Kidney capillary endothelial cell (primary cell): Measurements from ENCODE around the gene COP1.
"Not testable (repeated sequence)": the region's sequence is repeated elsewhere in the genome, so short reads cannot be mapped to it uniquely, and the experiment has no call there.

Source experiments
- DNase-seq: peaks from one replicate; pipeline ENCODE4 v3.0.0-alpha.2; 2018; ENCODE audit warnings: low spot score

Gene COP1

DNA sequence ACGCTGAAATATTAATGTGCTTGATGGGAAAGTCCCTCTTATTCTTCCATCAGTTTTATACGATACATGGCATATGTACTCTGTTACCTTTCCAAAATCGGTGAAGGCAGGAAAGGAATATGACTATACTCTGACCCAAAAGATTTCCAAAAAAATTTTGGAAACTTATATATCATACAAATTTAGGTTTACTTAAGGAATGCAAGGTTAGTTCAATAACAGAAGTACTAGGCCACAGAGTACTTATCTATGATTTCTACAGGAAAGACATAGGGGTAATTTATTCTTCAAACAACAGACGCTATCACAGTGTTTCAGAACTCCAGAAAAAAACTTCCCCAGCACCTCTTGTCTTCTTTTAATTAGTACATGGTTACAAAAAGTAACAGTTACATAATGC, 84.8 kb downstream of the COP1 start:
- no peak for DNase-seq

DNA sequence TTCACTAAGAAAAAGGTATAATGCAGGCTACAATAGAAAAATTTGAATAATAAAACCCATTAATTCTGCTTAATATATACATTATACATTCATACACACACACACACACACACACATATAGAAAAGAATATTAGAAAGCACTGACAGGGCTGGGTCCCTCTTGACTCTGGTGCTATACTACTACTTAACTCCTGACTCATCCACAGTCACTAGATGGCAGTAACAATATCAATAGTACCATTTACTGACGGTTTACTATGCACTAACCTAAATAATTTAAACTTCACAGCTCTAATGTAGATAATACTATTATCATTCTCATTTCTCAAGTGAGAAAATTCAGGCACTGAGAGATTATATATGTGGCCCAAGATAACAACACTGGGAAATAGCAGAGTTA, 87.5 kb downstream of the COP1 start:
- peak; percentile 16 for DNase-seq

DNA sequence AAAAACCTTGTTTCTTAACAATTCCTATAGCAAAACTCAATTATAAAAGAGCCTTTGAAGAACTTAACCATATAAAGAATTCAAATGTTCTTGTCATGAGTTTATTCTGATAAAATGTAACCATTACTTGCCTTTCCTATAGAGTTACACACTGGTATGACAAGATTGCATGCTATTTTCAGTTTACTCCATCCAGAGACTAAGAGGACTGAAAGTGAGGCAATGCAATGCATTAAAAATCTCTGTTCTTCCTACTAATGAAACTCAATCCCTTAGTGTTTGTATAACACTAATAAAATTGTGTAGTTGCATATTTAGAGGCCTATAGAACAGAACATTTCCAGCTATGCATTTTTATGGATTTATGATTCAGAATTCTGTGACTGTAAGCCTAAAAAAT, 88.1 kb downstream of the COP1 start:
- no peak for DNase-seq

DNA sequence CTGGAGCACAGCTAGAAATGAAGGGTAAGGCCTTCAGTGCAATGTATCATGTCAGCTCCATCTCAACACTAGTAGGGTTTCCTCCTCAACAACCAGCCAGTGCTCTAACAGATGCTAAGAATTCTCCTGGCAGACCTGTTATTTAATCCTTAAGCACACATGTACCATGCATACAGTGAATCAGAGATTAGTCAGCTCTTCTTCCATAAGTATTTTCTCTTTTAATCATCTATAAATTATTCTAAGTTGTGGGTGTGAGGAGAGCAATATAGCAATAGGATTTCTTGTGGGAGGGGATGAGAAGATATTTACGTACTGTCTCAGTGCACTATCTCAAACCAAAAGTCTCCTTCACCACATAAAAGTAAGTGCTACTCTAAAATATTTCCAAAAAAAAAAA, 95.3 kb downstream of the COP1 start:
- DNase-seq, result no peak

DNA sequence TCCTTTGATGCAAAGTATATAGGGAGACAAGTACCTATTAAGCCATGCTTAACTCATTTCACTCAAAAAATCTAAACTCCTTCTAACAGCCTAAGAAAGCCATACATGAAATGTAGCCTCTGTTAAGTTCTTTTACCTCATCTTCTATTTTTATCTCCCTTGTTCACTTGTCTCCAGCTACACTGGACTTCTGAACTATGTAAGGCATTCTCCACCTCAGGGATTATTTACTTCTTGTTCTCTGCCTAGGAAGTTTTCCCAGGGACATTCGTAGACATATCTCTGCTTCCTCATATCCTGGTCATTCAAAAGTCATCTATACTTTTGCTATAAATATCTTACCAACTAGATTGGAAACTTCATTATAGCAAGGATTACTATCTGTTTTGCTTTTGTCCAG, 96.9 kb downstream of the COP1 start:
- DNase-seq, result no peak

DNA sequence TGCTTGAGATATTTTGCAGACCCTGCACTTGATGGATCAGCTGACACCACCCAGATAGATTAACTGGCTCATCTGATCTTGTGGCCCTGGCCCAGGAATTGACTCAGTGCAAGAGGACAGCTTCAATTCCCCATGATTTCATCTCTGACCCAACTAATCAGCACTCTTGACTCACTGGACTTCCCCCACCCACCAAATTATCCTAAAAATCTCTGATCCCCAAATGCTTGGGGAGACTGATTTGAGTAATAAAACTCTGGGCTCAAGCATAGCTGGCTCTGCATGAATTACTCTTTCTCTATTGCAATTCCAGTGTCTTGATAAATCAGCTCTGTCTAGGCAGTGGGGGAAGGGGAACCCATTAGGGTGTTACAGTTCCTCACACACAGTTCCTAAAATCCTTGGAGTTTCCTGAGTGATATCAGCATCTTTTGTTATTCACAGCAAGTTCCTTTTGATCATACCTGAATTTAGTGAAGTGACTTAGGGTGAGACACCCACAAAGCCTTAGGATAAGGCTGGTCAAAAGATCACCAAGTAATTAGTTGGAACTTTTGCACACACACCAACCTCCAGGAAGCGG, 104.2 kb downstream of the COP1 start:
- no peak for DNase-seq

DNA sequence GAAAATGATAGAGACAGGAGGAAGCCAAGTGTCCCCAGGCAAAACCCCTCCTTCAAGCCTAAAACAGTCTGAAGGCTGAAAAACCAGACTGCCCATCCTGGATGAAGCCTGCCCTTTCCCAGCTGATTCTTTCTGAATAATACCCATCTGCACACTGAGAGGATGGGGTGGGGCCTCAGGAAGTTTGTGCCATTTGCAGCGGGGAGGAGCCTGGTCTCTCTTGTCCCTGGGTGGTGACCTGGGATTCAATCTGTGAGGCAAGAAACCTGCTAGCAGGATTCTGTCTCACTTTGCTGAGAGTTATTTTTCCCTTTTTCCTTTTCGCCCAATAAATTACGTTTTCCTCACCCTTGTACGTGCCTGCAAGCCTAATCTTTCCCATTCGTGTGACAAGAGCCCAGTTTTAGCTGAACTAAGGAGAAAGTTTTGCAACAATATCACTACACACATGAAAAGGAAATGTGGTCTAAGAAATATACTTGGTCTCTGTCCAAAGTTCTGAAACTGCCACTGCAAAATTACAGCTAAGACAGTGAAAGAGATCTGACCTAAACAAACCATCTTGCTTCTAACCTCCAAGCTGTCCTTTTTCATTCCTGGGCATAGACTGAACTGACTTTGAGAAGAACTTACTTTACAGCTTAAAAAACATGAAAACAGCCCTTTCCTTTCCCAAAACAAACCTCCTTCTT, 105.0 kb downstream of the COP1 start:
- DNase-seq, result no peak

DNA sequence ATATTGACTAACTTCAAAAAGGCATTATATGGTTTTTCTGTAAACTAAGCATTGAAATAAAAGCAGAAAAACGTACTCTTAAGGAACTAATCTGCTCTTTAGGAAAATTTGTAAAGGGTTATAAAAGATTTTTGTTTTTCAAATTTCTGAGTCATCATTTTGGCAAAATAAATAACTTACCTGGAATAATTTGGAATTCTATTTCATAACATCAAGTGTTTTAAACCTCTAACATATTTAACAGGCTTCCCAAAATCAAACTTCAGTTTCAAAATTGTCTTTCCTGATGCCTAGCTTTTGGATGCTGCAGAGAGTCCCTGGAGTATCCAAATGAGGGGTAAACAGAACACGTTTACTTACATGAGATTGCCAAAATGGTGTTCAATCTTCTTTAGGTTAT, 108.5 kb downstream of the COP1 start:
- DNase-seq, result no peak

DNA sequence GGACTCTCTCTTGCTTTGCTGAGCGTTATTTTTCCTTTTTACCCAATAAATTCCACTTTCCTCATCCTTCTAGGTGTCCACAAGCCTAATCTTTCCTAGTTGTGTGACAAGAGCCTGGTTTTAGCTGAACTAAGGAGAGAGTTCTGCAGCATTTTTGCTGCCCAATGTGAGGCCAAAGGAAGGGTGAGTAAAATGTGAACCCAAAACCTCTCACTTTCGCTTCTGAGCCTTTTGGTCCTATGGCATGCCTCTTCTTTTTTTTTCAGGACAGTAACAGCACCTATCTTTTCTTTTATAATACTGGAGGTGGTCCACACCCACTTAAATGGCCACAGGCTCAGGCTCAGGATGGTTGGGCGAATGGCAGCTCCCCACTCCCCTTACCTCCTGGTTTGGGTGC, 111.1 kb downstream of the COP1 start:
- DNase-seq, result no peak

DNA sequence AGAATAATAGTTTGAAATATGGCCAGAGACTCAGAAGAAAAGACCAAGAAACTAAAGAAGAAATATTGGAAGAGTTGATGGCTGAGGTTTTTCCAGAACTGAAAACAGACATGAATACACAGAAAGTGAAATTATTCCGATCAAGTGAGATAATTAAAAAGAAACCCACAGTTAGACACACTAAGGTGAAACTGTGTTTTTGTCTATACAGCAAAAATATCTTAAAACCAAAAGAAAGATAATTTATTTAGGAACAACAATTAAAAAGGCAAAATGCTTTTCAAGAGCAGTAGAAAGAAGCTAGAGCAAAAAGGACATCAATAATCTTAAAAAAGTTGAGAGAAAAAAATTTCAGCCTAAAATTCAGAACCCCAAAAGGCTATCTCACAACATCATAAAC, 116.3 kb downstream of the COP1 start:
- DNase-seq, result no peak

DNA sequence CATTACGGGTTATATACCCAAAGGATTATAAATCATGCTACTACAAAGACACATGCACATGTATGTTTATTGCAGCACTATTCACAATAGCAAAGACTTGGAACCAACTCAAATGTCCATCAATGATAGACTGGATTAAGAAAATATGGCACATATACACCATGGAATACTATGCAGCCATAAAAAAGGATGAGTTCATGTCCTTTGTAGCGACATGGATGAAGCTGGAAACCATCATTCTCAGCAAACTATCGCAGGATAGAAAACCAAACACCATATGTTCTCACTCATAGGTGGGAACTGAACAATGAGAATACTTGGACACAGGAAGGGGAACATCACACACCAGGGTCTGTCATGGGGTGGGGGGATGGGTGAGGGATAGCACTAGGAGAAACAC, 119.3 kb downstream of the COP1 start:
- DNase-seq, result not testable (repeated sequence)

DNA sequence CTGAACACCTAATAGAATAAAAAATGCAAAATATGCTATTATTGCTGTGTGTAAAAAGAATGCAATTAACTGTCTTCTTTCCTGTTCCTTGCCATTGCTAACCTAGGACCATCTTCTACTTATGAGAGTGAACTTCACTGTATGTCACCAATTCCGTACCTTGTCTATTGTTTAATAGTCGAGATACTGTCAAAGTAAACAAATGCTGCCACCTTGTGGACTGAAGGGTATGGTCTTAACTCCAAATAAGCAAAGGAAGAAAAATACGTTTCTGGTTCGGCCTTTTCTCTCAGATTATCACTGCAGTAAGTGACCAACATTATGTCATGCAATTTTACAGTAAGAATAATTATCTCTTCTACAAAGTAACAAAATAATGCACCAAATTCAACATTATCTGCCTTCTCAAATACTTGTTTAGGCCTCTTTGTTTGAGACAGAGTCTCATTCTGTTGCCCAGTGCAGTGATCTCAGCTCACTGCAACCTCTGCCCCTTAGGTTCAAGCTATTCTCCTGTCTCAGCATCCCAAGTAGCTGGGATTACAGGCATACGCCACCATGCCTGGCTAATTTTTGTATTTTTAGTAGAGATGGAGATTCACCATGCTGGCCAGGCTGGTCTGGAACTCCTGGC, 133.4 kb downstream of the COP1 start:
- DNase-seq, result peak; percentile 57

DNA sequence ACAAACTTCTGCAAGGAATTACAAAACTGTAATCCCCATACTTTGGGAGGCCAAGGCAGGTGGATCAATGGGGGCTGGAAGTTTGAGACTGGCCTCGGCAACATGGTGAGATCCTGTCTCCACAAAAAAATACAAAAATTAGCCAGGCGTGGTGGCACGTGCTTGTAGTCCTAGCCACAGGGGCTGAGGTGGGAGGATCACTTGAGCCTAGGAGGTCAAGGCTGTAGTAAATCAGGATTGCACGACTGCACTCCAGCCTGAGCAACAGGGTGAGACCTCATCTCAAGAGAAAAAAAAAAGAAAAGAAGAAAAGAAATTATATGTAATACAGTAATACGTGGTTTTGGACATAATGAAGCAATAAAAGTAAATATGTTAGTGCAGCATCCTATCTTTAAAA, 138.2 kb downstream of the COP1 start:
- DNase-seq, result no peak

DNA sequence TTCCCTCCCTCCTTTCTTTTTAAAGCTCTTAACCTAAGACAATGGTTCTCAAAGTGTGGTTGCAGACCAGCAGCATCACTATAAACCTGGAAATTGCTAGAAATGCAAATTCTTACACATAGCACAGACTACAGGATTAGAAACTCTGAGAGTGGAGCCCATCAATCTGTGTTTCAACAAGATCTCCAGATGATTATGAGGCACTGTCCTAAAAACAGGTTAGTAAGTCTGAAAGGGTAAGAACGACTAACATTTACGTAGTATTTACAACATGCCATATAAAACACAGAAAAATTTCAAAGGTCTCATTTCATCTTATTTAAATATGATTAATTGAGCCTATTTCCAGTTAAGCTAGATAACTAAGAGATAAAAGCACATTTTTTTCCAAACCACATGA, 138.8 kb downstream of the COP1 start:
- no peak for DNase-seq

DNA sequence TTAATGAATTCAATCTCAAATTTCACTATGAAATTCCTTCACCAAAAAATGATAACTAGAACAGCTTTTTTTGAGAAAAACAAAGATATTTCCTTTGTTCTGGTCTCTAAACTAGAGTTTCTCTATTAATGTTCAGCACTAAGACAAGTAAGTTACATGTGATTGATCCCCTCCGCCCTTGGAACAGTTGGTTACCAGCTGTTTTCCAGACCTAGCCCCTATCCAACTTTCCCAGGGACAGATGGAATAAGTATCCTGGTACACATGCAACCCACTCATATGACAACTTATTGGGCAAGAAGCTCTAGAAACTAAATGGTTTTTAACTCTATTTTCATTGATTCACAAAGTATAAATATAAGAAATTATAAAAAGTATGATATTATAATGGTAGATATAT, 140.4 kb downstream of the COP1 start:
- DNase-seq, result no peak

DNA sequence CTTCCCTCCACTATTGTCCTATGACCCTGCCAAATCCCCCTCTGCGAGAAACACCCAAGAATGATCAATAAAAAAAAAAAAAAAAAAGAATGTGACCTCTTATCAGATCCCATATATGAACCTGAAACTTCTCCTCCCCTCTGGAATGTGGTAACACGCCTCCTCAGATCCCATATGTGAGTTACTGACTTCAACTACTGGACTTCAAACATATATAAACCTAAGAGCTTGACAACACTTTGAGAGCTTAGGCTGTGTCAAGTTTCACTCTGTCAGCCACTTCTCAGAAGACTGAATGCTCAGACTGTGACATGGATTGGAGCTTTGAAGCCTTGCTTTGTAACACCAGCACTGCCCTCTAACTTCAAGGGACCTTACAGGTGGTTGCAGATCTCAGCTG, 148.4 kb downstream of the COP1 start:
- DNase-seq, result no peak

DNA sequence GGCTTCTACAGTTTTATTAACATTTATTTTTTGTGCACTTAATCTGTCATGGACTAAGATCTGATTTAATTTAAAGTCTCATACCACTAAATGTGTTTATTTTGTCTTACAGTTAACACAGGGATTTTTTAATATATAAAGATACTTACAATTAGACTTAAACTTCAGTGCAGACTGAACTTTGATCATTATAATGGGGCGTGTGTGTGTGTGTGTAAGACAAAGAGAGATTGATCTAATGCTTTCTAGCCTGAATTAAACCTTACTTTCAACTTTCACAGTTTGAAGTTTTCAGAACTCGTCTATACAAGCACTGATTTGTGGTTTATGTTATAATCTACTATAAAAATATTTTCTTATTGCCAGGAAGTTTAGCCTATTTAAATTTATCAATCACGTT, 150.8 kb downstream of the COP1 start:
- DNase-seq, result no peak

DNA sequence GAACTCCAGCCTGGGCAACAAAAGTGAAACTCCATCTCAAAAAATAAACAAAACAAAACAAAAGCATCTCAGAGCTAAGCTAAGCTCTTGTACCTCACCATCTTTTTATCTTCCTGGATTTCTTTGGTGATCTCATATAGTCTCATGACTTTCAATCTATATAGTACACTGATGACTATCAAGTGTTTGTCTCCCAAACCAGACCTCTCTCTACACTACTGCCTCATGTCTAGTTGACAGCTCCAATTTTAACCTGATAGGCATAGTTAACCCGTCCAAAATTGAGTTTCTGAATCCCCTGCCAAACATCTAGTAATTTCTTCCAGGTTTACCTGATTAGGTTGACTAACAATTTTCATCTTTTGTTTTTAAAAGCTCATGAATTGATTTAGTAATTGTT, 151.7 kb downstream of the COP1 start:
- DNase-seq, result no peak

DNA sequence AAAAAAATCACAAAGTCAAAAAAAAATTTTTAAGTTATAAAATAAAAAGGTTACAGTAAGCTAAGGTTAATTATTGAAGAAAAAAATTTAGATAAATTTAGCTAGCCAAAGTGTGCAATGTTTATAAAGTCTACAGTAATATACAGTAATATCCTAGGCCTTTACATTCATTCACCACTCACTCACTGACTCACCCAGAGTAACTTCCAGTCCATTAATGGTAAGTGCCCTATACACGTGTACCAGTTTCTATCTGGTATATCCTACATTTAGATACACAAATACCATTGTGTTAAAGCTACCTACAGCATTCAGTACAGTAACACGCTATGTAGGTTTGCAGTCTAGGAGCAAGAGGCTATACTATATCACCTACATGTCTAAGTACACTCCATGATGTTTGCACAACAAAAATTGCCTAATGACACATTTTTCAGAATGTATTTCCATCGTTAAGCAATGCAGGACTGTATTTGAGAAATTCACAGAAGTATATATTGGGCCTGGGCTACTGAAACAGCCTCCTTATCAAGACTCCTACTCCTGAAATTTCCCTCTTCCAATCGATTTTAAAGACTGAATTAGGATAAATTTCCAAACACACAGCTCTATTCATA, 155.1 kb downstream of the COP1 start:
- DNase-seq, result no peak

DNA sequence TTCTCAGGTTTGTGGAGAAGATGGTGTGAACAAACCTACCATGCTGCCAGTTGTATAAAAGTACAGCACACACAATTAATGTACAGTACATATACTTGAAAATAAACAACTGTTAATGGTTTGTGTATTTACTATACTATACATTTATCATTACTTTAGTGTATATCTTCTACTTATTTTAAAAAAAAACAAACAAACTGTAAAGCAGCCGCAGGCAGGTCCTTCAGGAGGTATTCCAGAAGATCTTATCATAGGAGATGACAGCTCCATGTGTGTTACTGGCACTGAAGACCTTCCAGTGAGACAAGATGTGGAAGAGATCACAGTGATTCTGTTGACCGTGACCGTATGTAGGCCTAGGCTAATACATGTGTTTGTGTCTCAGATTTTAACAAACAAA, 155.7 kb downstream of the COP1 start:
- DNase-seq, result no peak

DNA sequence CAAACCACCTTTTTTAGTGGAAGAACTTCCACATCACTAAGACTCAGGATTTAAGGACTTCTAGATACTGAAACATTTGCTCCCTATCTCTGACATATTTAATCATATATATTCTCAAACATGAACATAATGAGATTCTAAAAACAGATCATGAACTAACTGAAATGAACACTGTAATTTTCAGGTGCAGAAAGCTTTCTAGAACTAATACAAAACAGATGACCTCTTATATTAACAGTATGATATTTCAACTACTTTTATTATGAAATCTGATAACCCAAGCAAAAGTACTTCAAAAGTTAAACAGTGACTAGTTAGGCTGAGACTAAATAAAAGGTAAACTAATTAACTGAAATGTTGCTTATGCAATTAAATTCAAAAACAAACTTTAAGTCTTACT, 157.5 kb downstream of the COP1 start:
- DNase-seq, result no peak

DNA sequence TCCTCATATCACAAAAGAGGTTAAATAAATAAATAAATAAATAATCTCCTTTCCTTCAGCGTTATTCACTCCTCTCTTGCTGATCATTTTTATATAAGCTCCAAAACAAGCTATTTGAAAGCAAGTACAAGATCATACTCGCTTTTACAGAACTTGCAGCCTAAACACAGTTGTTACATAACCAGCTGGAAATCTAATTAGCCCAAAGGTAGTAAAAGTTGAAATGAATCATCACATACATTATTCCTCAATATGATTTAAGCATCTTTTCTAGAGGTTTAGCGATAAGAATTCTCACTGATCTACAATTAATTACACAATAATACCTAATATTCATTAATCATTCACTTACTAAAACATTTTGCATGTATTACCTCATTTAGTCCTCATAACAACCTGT, 160.2 kb downstream of the COP1 start:
- DNase-seq, result no peak

DNA sequence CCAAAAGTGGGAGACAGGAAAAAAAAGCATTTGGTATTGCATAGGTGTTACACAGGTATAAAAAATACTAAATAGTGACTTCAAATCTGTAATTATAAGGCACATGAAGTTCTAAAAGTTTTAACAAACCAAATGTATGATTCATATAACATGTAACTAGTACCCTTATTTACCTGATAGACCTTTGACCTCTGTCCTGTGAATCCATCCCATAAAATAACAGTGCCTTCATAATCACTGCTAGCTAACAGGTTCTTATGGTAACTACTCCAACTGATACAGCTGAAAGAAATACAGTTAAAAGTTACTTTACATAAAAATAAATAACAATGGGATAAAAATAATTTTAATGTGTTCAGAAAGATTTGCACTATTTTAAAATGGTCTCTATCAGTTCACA, 163.5 kb downstream of the COP1 start:
- no peak for DNase-seq

DNA sequence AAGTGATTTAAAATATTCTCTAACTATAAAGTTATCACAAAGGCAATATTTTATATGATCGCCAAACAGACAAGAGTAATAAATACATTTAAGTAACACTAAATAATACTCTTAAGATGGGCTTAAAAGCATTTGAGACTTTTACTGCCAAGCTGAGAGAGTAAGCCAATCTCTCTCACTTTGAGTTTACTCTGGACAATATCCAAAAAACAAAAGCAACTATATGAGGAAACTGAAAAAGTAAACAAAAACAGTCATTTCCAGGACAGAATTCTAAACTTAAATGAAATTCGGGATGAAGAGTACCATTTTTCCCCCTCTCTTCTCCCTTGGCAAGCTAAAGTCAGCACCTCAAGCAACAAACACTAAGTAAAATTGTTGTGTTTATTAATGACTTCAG, 173.2 kb downstream of the COP1 start:
- DNase-seq, result no peak
